GM12878 (cell line): ENCODE data around the gene SUMF1. TPM values are rescaled to one million over a fixed set of nuclear protein-coding genes. Genes with fewer than 3 reads are reported as not detected.

ENCODE experiments used
- ATAC-seq: fragments of 200-7000 bp; cut with Tn5 transposase; 3 replicates; pipeline ENCODE4 v1.9.1; 2020; ENCODE audit warnings: mild to moderate bottlenecking, moderate library complexity
- BruUV-seq: library from RNA; stranded (reverse); fragments of 400-500 nt; replicated peaks from 2 replicates; lab custom pipeline; 2021; lab: Mats Ljungman, UMichigan
- CTCF ChIA-PET: fragments of 300-600 bp; sonication (Branson Sonifier 250); formaldehyde crosslinking; extraction: SDS; loops from one replicate; lab custom pipeline; 2021; ENCODE audit warnings: inconsistent platforms; lab: Yijun Ruan, JAX
- POLR2A ChIA-PET: fragments of 350-600 bp; formaldehyde crosslinking; extraction: SDS; loops from one replicate; lab custom pipeline; 2021; ENCODE audit warnings: inconsistent platforms; lab: Charles Lee
- RAD21 ChIA-PET: fragments of 300-600 bp; sonication (Branson Sonifier 250); formaldehyde crosslinking; loops from one replicate; lab custom pipeline; 2023; ENCODE audit warnings: antibody characterized with exemption; ENCODE audit not compliant: unreplicated experiment; lab: Charles Lee
- SMC1A ChIA-PET: fragments of 300-600 bp; sonication (Branson Sonifier 250); formaldehyde crosslinking; loops from one replicate; lab custom pipeline; 2023; ENCODE audit not compliant: unreplicated experiment, uncharacterized antibody; lab: Charles Lee
- DNase-seq: peaks from one replicate; pipeline ENCODE4 v3.0.0-alpha.2; 2011; ENCODE audit warnings: low read depth, low spot score
- FAIRE-seq: peaks from 3 replicates; lab custom pipeline; 2011; peaks lifted over from hg19 to GRCh38; lab: Jason Lieb, UNC
- H2AFZ ChIP-seq: 2 replicates; pipeline ENCODE4 v1.6.0; 2011; ENCODE audit warnings: low read depth, low read length, control low read depth; ENCODE audit not compliant: control insufficient read depth
- H3K27ac ChIP-seq: 2 replicates; pipeline ENCODE4 v1.5.1; 2011; ENCODE audit warnings: control low read depth; ENCODE audit not compliant: control insufficient read depth, insufficient read depth
- H3K27me3 ChIP-seq, 2 experiments: replicated peaks in 1 of 2; 2 replicates each; pipeline versions ENCODE4 v1.6.0 to v1.6.1; 2011; ENCODE audit warnings: low read length in 1 of 2; ENCODE audit not compliant: control insufficient read depth in 2 of 2, insufficient read depth in 2 of 2
- H3K36me3 ChIP-seq, 2 experiments: 2 replicates each; pipeline ENCODE4 v1.5.1; 2011; ENCODE audit warnings: low read length in 1 of 2; ENCODE audit not compliant: control insufficient read depth in 2 of 2, insufficient read depth in 2 of 2
- H3K4me1 ChIP-seq: 2 replicates; pipeline ENCODE4 v1.6.1; 2011; ENCODE audit warnings: mild to moderate bottlenecking, low read length, moderate library complexity, mixed read lengths; ENCODE audit not compliant: control insufficient read depth, insufficient read depth
- H3K4me2 ChIP-seq: 2 replicates; pipeline ENCODE4 v1.6.0; 2011; ENCODE audit warnings: control low read depth; ENCODE audit not compliant: control insufficient read depth, insufficient read depth
- H3K4me3 ChIP-seq: fragments of 200-600 bp; sonication (generic); 2 replicates; pipeline ENCODE4 v1.5.1; 2016
- H3K79me2 ChIP-seq: 2 replicates; pipeline ENCODE4 v1.6.0; 2011; ENCODE audit warnings: low read length; ENCODE audit not compliant: control insufficient read depth, insufficient read depth
- H3K9ac ChIP-seq: 2 replicates; pipeline ENCODE4 v1.8.0; 2011; ENCODE audit warnings: low read length, control low read depth, mixed read lengths; ENCODE audit not compliant: control insufficient read depth, insufficient read depth
- H3K9me3 ChIP-seq: replicated peaks from 3 replicates; pipeline ENCODE4 v1.5.1; 2011; ENCODE audit warnings: mild to moderate bottlenecking, low read length; ENCODE audit not compliant: control insufficient read depth, insufficient read depth
- H4K20me1 ChIP-seq: 2 replicates; pipeline ENCODE4 v1.6.0; 2011; ENCODE audit not compliant: control insufficient read depth, insufficient read depth
- PKNOX1 ChIP-seq: fragments of 450-650 bp; IDR thresholded peaks from 2 replicates; pipeline ENCODE4 v1.6.1; 2016; ENCODE audit warnings: mild to moderate bottlenecking
- RUNX3 ChIP-seq: IDR thresholded peaks from 2 replicates; pipeline ENCODE4 v1.6.1; 2012; ENCODE audit warnings: low read length, inconsistent platforms
- SIX5 ChIP-seq: IDR thresholded peaks from 2 replicates; pipeline ENCODE4 v1.6.1; 2011; ENCODE audit warnings: mild to moderate bottlenecking, low read depth, low read length, moderate library complexity; ENCODE audit not compliant: severe bottlenecking
- WGBS: methylation state at CpG from one replicate; pipeline ENCODE4 v1.1.6; 2016; ENCODE audit warnings: low lambda C conversion rate; ENCODE audit not compliant: insufficient replicate concordance, insufficient coverage; ENCODE audit errors: missing lambda C conversion rate; 5-methylcytosine and 5-hydroxymethylcytosine counted together
- in situ Hi-C: fragments of 300-500 bp; cut with MboI; formaldehyde crosslinking; loops from 9 replicates; pipeline ENCODE4 v1.14.3; 2018; ENCODE audit warnings: mixed read lengths
- intact Hi-C: fragments of 100-400 bp; cut with micrococcal nuclease; formaldehyde crosslinking; loops from one replicate; pipeline ENCODE4 v1.14.2; 2022; ENCODE audit not compliant: unreplicated experiment
- polyA plus RNA-seq, 11 experiments: library from polyadenylated mRNA; depleted of rRNA in 4 of 11; unstranded in 6 of 11; stranded (reverse) in 5 of 11; fragments of >200 nt; fragmentation: Nextera tagmentation in 4 of 11; fragmentation: Illumina TruSeq in 1 of 11; extraction: Ambion mirVana in 4 of 11; extraction: Trizol in 1 of 11; gene quantifications; 1 replicate in 1 of 11; 2 replicates in 10 of 11; pipeline versions ENCODE4 v1.2.1 to v1.2.3, GENCODE V29; 2011 to 2016; ENCODE audit warnings: inconsistent platforms in 2 of 11, missing spikeins in 2 of 11, low read depth in 1 of 11
- total RNA-seq, 4 experiments: library from RNA; depleted of rRNA in 3 of 4; stranded (reverse); fragments of >200 nt in 3 of 4; fragmentation: Illumina TruSeq in 1 of 4; extraction: Trizol in 1 of 4; gene quantifications; 2 replicates each; pipeline versions ENCODE4 v1.2.1 to v1.2.3, GENCODE V29; 2013 to 2021

Gene SUMF1
- total and polyA plus RNA-seq, 10 of the 15 experiments (the other 5 are each of a cell fraction or from before 2014, with no cell fraction given), result 3.2 to 14.3 (median 8.5) TPM

GRCh38 chr3:4355401-4356219 lies 111.5 kb downstream of the SUMF1 start:
- Histone ChIP-seq H3K27ac (no peak overlapping the region), H3K27me3 (no peaks in the 10 kb centered on the region), H3K4me1 (no peaks in the 10 kb centered on the region), H2AFZ (no peak overlapping the region), H3K4me2 (no peak overlapping the region), H3K79me2 (no peaks in the 10 kb centered on the region), H4K20me1 (no peaks in the 10 kb centered on the region), H3K9me3 (no peaks in the 10 kb centered on the region; the same call in 2 of the 3 replicates), H3K4me3 (no peak overlapping the region), H3K9ac (no peak overlapping the region), H3K36me3 (no peaks in the 10 kb centered on the region; a peak in 1 of 4 replicates)
- no peak for DNase-seq
- BruUV-seq, result no TSS peak
- ChIA-PET CTCF (interaction anchor here (1.5 kb wide), 1 partner anchor 278 kb away, joined by 9 read pairs; no protein-coding TSS in a partner anchor), POLR2A (no interaction called here), RAD21 (interaction anchor here (1.2 kb wide), 1 partner anchor 229 kb away, joined by 3 read pairs; no protein-coding TSS in a partner anchor), SMC1A (interaction anchor here (1.0 to 1.3 kb wide), 2 partner anchors 12 to 58 kb away, joined by 3 to 5 read pairs; no protein-coding TSS in a partner anchor)
- intact Hi-C loops, result loop anchor here (10.0 kb wide), 1 partner anchor 699 kb away; no protein-coding TSS in a partner anchor
- TF ChIP-seq RUNX3 (no peak), SIX5 (no peak), PKNOX1 (no peak)
- in situ Hi-C loops, result loop anchor here (10.0 kb wide), 1 partner anchor 709 kb away; no protein-coding TSS in a partner anchor
- WGBS, result 90% methylated on average over 6 of the region's 6 CpGs
- no peak for FAIRE-seq
- no peak for ATAC-seq
